Testis (tissue), 2 donors: ENCODE measurements around the gene EEIG1.

Experiments
- CTCF ChIP-seq, 3 experiments: fragments of 450-650 bp in 2 of 3; fragments of 200-600 bp in 1 of 3; sonication (generic) in 1 of 3; IDR thresholded peaks; one replicate each; pipeline ENCODE4 v1.5.1; 2016 to 2019; ENCODE audit warnings: antibody characterized with exemption in 3 of 3, mild to moderate bottlenecking in 2 of 3, moderate library complexity in 1 of 3
- POLR2A ChIP-seq: fragments of 450-650 bp; IDR thresholded peaks from one replicate; pipeline ENCODE4 v1.6.1; 2017; ENCODE audit warnings: antibody characterized with exemption, mild to moderate bottlenecking, moderate library complexity

- TF ChIP-seq POLR2A (no peak), CTCF (IDR thresholded peaks at IDR 0.05) (no peak)
Observed at GRCh38 chr9:127960410-127961154, 20.2 kb downstream of the EEIG1 start.
